BLaER1 (cell line): ENCODE measurements around the gene RREB1.

Experiments
- H3K27ac ChIP-seq: shearing (Covaris generic); formaldehyde crosslinking; 2 replicates; pipeline ENCODE4 v1.8.1; 2022
- H3K27me3 ChIP-seq: shearing (Covaris generic); formaldehyde crosslinking; 2 replicates; pipeline ENCODE4 v1.8.1; 2022
- H3K36me3 ChIP-seq: shearing (Covaris generic); formaldehyde crosslinking; 2 replicates; pipeline ENCODE4 v1.8.1; 2022
- H3K4me1 ChIP-seq: shearing (Covaris generic); formaldehyde crosslinking; 2 replicates; pipeline ENCODE4 v1.8.1; 2022
- H3K4me2 ChIP-seq: shearing (Covaris generic); formaldehyde crosslinking; 2 replicates; pipeline ENCODE4 v1.8.1; 2022
- H3K4me3 ChIP-seq: shearing (Covaris generic); formaldehyde crosslinking; 2 replicates; pipeline ENCODE4 v1.8.1; 2022
- H3K9ac ChIP-seq: shearing (Covaris generic); formaldehyde crosslinking; 2 replicates; pipeline ENCODE4 v1.8.1; 2022
- H3K9me3 ChIP-seq: shearing (Covaris generic); formaldehyde crosslinking; 2 replicates; pipeline ENCODE4 v1.8.1; 2022
- H4K20me1 ChIP-seq: shearing (Covaris generic); formaldehyde crosslinking; 2 replicates; pipeline ENCODE4 v1.8.1; 2022
- Cebpa-rat ChIP-seq: shearing (Covaris generic); IDR thresholded peaks from 2 replicates; pipeline ENCODE4 v1.8.1; 2022

Gene RREB1

DNA sequence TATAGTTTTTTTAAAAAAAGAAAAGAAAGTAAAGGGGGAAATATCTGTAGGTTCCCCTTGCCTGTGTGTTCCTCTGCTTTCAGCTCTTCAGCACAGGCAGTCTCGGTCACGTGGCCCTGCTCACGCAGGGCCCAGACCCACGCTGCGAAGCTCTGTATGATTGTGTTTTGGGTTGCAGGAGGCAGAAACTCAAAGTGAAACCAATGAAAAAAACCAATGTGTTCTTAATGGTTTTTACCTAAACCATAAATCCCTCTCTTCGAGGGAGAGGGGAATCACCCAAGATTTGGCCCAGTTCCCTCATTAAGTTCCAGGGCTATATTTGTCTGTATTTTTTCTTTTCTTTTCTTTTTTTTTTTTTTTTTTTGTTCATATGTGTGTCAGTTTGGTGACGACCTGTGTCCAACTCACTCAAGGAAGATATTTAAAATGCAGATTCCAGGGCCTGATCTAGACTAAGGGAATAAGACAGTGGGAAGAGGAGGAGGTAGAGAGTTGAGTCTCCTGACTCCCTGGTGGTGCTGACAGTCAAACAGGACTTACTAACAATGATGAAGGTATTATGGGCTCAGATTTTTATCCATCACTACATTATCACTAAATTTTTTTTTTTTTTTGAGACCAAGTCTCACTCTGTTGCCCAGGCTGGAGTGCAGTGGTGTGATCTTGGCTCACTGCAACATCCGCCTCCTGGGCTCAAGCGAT, 33.8 kb upstream of the RREB1 start:
- no peaks in the 10 kb centered on the region for H3K36me3 ChIP-seq

DNA sequence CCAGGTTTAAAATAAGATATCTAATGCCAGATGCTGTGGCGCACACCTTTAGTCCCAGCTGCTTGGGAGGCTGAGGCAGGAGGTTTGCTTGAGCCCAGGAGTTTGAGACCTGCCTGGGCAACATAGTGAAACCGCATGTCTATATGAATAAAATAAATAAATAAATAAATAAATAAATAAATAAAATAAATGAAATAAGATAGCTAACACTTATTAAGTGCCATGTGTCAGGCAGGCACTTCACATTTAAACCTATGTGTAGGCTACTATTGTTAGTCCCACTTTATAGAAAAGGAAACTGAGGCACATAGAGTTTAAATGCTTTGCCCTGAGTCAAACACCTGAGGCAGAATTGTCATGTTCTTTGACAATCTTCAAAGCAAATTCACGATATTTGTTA, 32.9 kb upstream of the RREB1 start:
- no peak overlapping the region for H3K4me2 ChIP-seq
- no peak overlapping the region for H3K4me3 ChIP-seq
- no peaks in the 10 kb centered on the region for H4K20me1 ChIP-seq
- 0 out of 2 replicates have a peak, but pooled peaks cover 8% of the 10 kb centered on the region for H3K4me1 ChIP-seq
- TF ChIP-seq Cebpa-rat: no peak
- H3K9ac ChIP-seq: no peak overlapping the region
- H3K27me3 ChIP-seq: no peaks in the 10 kb centered on the region
- no peaks in the 10 kb centered on the region for H3K36me3 ChIP-seq
- H3K27ac ChIP-seq: no peak overlapping the region
- H3K9me3 ChIP-seq: no peaks in the 10 kb centered on the region

More for the DNA sequence above, 33.8 kb upstream of the RREB1 start:
- Histone ChIP-seq H3K4me3 (no peak overlapping the region), H3K9me3 (no peaks in the 10 kb centered on the region), H3K9ac (no peak overlapping the region), H3K27ac (no peak overlapping the region), H4K20me1 (no peaks in the 10 kb centered on the region), H3K27me3 (no peaks in the 10 kb centered on the region), H3K4me2 (peak overlapping the region; percentile 9; the same call in 1 of the 2 replicates), H3K4me1 (0 out of 2 replicates have a peak, but pooled peaks cover 8% of the 10 kb centered on the region)
- no peak for TF ChIP-seq Cebpa-rat

DNA sequence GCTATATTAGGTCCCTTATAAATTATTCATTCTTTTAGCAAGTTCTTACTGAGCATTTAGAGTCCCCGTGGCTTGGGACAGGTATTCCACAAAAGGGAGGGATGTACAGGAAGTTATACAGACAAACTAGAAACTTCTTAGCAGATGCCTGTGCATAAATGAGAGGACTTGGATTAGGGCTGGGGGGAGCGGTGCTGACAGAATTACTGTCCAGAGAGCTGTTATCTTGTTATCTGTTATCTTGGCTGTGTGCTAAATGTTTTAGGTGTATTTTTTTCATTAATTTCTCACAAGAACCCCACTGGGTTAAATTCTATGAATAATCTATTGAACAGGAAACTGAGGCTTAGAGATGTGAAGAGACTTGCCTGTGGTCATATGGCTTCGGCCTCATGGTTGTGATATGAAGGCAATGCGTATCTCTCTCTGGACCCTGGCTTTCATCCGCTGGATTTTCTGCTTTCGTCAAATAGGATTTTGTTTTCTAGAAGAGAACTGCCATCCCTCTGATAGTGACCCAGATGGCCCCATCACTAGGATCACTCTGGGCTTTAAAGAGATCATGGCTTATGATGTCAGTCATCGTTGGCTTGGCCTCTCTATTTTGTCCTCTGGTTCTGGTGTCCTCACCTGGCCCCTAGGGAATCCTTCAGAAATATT, 32.3 kb upstream of the RREB1 start:
- Histone ChIP-seq H3K9ac (no peak overlapping the region), H3K4me3 (no peak overlapping the region), H3K9me3 (no peaks in the 10 kb centered on the region), H3K27me3 (no peaks in the 10 kb centered on the region), H3K4me1 (0 out of 2 replicates have a peak, but pooled peaks cover 8% of the 10 kb centered on the region), H3K27ac (no peak overlapping the region), H3K36me3 (no peaks in the 10 kb centered on the region), H4K20me1 (no peaks in the 10 kb centered on the region), H3K4me2 (no peak overlapping the region)
- TF ChIP-seq Cebpa-rat: no peak

DNA sequence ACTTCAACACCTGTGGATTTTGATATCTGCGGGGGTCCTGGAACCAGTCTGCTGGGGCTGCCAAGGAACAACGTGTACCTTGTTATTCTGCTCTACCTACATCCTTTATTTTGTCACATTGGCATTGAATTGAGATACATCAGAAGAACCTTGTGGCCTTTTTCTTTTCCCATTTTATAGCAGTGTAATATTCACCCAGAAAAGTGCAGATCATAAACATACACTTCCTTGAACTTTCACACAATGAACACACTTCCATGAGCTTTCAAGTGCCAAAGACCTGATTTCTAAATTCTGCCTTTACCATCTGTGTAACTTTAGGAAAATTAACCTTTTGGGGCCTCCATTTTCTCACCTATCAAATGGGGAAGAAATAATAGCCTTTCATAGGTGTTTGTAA, 29.9 kb upstream of the RREB1 start:
- Histone ChIP-seq H3K36me3 (no peaks in the 10 kb centered on the region), H3K27me3 (no peaks in the 10 kb centered on the region), H3K27ac (no peak overlapping the region), H4K20me1 (no peaks in the 10 kb centered on the region), H3K4me1 (0 out of 2 replicates have a peak, but pooled peaks cover 8% of the 10 kb centered on the region), H3K4me3 (no peak overlapping the region), H3K9me3 (no peaks in the 10 kb centered on the region), H3K4me2 (no peak overlapping the region), H3K9ac (no peak overlapping the region)
- TF ChIP-seq Cebpa-rat: no peak

DNA sequence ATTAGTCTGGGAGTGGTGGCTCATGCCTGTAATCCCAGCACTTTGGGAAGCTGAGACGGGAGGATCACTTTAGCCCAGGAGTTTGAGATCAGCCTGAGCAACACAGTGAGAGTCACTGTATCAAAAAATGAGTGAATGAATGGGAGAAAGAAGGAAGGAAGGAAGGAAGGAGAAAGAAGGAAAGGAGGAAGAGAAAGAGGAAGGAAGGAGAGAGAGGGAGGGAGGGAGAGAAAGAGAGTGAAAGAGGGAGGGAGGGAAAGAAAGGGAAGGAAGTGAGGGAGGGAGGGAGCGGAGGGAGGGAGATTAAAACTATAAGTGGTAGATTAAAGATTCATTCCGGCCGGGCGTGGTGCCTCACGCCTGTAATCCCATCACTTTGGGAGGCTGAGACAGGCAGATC, 28.9 kb upstream of the RREB1 start:
- no peak overlapping the region for H3K27ac ChIP-seq
- no peak overlapping the region for H3K9ac ChIP-seq
- no peak overlapping the region for H3K4me2 ChIP-seq
- H3K36me3 ChIP-seq: no peaks in the 10 kb centered on the region
- H3K4me1 ChIP-seq: peaks cover 5% of the 10 kb centered on the region; the same call in 1 of the 2 replicates
- H3K27me3 ChIP-seq: no peaks in the 10 kb centered on the region
- H4K20me1 ChIP-seq: no peaks in the 10 kb centered on the region
- H3K9me3 ChIP-seq: no peaks in the 10 kb centered on the region
- H3K4me3 ChIP-seq: no peak overlapping the region
- TF ChIP-seq Cebpa-rat: no peak

- Histone ChIP-seq H3K36me3 (no peaks in the 10 kb centered on the region), H3K4me3 (no peak overlapping the region), H3K27ac (no peak overlapping the region), H3K9ac (no peak overlapping the region), H3K9me3 (no peaks in the 10 kb centered on the region), H3K27me3 (no peaks in the 10 kb centered on the region), H3K4me1 (peaks cover 16% of the 10 kb centered on the region), H4K20me1 (no peaks in the 10 kb centered on the region), H3K4me2 (no peak overlapping the region)
- TF ChIP-seq Cebpa-rat: no peak
Measured at GRCh38 chr6:7080311-7080710, 27.4 kb upstream of the RREB1 start.

- H3K4me3 ChIP-seq: no peak overlapping the region
- H4K20me1 ChIP-seq: no peaks in the 10 kb centered on the region
- peak overlapping the region; percentile 68; the same call in 1 of the 2 replicates for H3K9ac ChIP-seq
- no peaks in the 10 kb centered on the region for H3K9me3 ChIP-seq
- H3K36me3 ChIP-seq: no peaks in the 10 kb centered on the region
- peaks cover 48% of the 10 kb centered on the region for H3K4me1 ChIP-seq
- 0 out of 2 replicates have a peak overlapping the region, but pooled peaks have one; percentile 47 for H3K27ac ChIP-seq
- peak overlapping the region; percentile 87 for H3K4me2 ChIP-seq
- H3K27me3 ChIP-seq: no peaks in the 10 kb centered on the region
- TF ChIP-seq Cebpa-rat: no peak
Measured at GRCh38 chr6:7085911-7086310, 21.9 kb upstream of the RREB1 start.

- Histone ChIP-seq H3K9ac (peak overlapping the region; percentile 68), H3K4me2 (peak overlapping the region; percentile 87), H3K36me3 (no peaks in the 10 kb centered on the region), H3K4me3 (peak overlapping the region; percentile 60), H3K9me3 (no peaks in the 10 kb centered on the region), H3K4me1 (peaks cover 48% of the 10 kb centered on the region), H3K27me3 (no peaks in the 10 kb centered on the region), H4K20me1 (no peaks in the 10 kb centered on the region), H3K27ac (peak overlapping the region; percentile 47)
- TF ChIP-seq Cebpa-rat: no peak
Measured at GRCh38 chr6:7086488-7086887, 21.3 kb upstream of the RREB1 start.

GRCh38 chr6:7087066-7087465, 20.7 kb upstream of the RREB1 start:
- H3K4me3 ChIP-seq: peak overlapping the region; percentile 60
- H3K36me3 ChIP-seq: no peaks in the 10 kb centered on the region
- peak overlapping the region; percentile 68 for H3K9ac ChIP-seq
- H4K20me1 ChIP-seq: no peaks in the 10 kb centered on the region
- H3K4me1 ChIP-seq: peaks cover 48% of the 10 kb centered on the region
- peak overlapping the region; percentile 87 for H3K4me2 ChIP-seq
- H3K27ac ChIP-seq: peak overlapping the region; percentile 47
- no peaks in the 10 kb centered on the region for H3K9me3 ChIP-seq
- no peak for TF ChIP-seq Cebpa-rat
- H3K27me3 ChIP-seq: no peaks in the 10 kb centered on the region

DNA sequence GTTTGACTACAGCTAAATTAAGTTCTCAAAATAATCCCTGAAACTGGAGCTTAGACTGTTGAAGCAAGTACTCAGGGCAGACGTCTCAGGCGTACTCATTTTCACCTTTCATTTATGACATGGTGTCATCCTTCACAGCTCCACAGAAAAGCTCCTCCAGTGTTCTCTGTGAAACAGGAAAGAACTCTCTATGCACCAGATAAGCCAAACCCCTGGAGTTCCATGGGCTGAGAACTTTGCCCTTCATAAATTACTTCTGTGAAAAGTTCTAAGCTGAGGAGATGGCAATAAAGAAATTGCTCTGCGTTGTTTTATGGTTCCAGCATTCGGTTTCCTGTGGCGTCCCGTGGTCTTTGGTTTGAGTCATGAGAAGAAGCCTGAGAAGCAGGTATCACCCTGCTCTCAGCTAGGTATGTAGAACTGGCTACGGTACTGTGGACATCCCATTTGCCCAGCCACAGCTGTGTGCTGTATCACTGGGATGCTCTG, 20.2 kb upstream of the RREB1 start:
- Histone ChIP-seq H3K4me1 (peaks cover 48% of the 10 kb centered on the region), H3K27me3 (no peaks in the 10 kb centered on the region), H4K20me1 (no peaks in the 10 kb centered on the region), H3K27ac (peak overlapping the region; percentile 47), H3K36me3 (no peaks in the 10 kb centered on the region), H3K4me3 (peak overlapping the region; percentile 60), H3K9ac (peak overlapping the region; percentile 68), H3K9me3 (no peaks in the 10 kb centered on the region), H3K4me2 (peak overlapping the region; percentile 87)
- TF ChIP-seq Cebpa-rat: no peak
